HEK293 (cell line): ENCODE measurements around the gene DAND5.

ENCODE experiments used
- BCL11A ChIP-seq: fragments of 450-650 bp; formaldehyde crosslinking; IDR thresholded peaks from 2 replicates; pipeline ENCODE4 v1.5.1; 2016; ENCODE audit warnings: low read depth, missing biosample characterization, missing genetic modification characterization
- BCL11B ChIP-seq: fragments of 450-650 bp; formaldehyde crosslinking; IDR thresholded peaks from 2 replicates; pipeline ENCODE4 v1.5.1; 2016; ENCODE audit warnings: low read depth, missing biosample characterization, missing genetic modification characterization
- GFI1B ChIP-seq: fragments of 450-650 bp; formaldehyde crosslinking; IDR thresholded peaks from 2 replicates; pipeline ENCODE4 v1.5.1; 2016; ENCODE audit warnings: missing biosample characterization, missing genetic modification characterization
- HOXA7 ChIP-seq: sonication (generic); formaldehyde crosslinking; IDR thresholded peaks from 2 replicates; pipeline ENCODE4 v1.8.1; 2022; ENCODE audit warnings: missing genetic modification reagents, borderline replicate concordance
- KLF9 ChIP-seq: fragments of 450-650 bp; formaldehyde crosslinking; IDR thresholded peaks from 2 replicates; pipeline ENCODE4 v1.5.1; 2016; ENCODE audit warnings: missing biosample characterization, missing genetic modification characterization, low read depth
- PRDM1 ChIP-seq: fragments of 450-650 bp; formaldehyde crosslinking; IDR thresholded peaks from 2 replicates; pipeline ENCODE4; 2016; ENCODE audit warnings: missing biosample characterization, missing genetic modification characterization
- WT1 ChIP-seq: fragments of 450-650 bp; formaldehyde crosslinking; IDR thresholded peaks from 2 replicates; pipeline ENCODE4 v1.5.1; 2016; ENCODE audit warnings: missing biosample characterization, missing genetic modification characterization
- ZEB2 ChIP-seq: fragments of 450-650 bp; formaldehyde crosslinking; IDR thresholded peaks from 2 replicates; pipeline ENCODE4 v1.5.1; 2016; ENCODE audit warnings: missing biosample characterization, missing genetic modification characterization
- ZFHX2 ChIP-seq: fragments of 450-650 bp; formaldehyde crosslinking; conservative IDR thresholded peaks from 2 replicates; pipeline ENCODE4 v1.5.1; 2016; ENCODE audit warnings: missing biosample characterization, missing genetic modification characterization
- ZNF10 ChIP-seq: fragments of 450-650 bp; formaldehyde crosslinking; IDR thresholded peaks from 2 replicates; pipeline ENCODE4 v1.5.1; 2017; ENCODE audit warnings: missing biosample characterization, missing genetic modification characterization
- ZNF138 ChIP-seq: fragments of 450-650 bp; formaldehyde crosslinking; IDR thresholded peaks from 2 replicates; pipeline ENCODE4 v1.5.1; 2016; ENCODE audit warnings: missing biosample characterization, missing genetic modification characterization, borderline replicate concordance
- ZNF157 ChIP-seq: fragments of 450-650 bp; formaldehyde crosslinking; IDR thresholded peaks from 2 replicates; pipeline ENCODE4 v1.5.1; 2016; ENCODE audit warnings: missing biosample characterization, missing genetic modification characterization
- ZNF175 ChIP-seq: fragments of 450-650 bp; formaldehyde crosslinking; IDR thresholded peaks from 2 replicates; pipeline ENCODE4 v1.5.1; 2016; ENCODE audit warnings: missing biosample characterization, missing genetic modification characterization
- ZNF184 ChIP-seq: fragments of 450-650 bp; IDR thresholded peaks from 2 replicates; pipeline ENCODE4 v1.5.1; 2018; ENCODE audit warnings: missing biosample characterization, mild to moderate bottlenecking, missing genetic modification characterization
- ZNF350 ChIP-seq: fragments of 450-650 bp; formaldehyde crosslinking; IDR thresholded peaks from 2 replicates; pipeline ENCODE4 v1.5.0; 2017; ENCODE audit warnings: missing biosample characterization, mild to moderate bottlenecking, missing genetic modification characterization
- ZNF404 ChIP-seq: fragments of 450-650 bp; formaldehyde crosslinking; IDR thresholded peaks from 2 replicates; pipeline ENCODE4 v1.5.1; 2017; ENCODE audit warnings: missing biosample characterization, missing genetic modification characterization
- ZNF501 ChIP-seq: fragments of 450-650 bp; formaldehyde crosslinking; IDR thresholded peaks from 2 replicates; pipeline ENCODE4 v1.5.1; 2016; ENCODE audit warnings: missing biosample characterization, missing genetic modification characterization
- ZNF514 ChIP-seq: fragments of 450-650 bp; formaldehyde crosslinking; IDR thresholded peaks from 2 replicates; pipeline ENCODE4 v1.5.1; 2016; ENCODE audit warnings: missing biosample characterization, missing genetic modification characterization
- ZNF555 ChIP-seq: fragments of 450-650 bp; formaldehyde crosslinking; conservative IDR thresholded peaks from 2 replicates; pipeline ENCODE4 v1.5.1; 2017; ENCODE audit warnings: missing biosample characterization, mild to moderate bottlenecking, missing genetic modification characterization, inconsistent platforms
- ZNF580 ChIP-seq: fragments of 450-650 bp; formaldehyde crosslinking; IDR thresholded peaks from 2 replicates; pipeline ENCODE4 v1.5.1; 2016; ENCODE audit warnings: missing biosample characterization, missing genetic modification characterization
- ZNF596 ChIP-seq: fragments of 450-650 bp; IDR thresholded peaks from 2 replicates; pipeline ENCODE4 v1.5.0; 2018; ENCODE audit warnings: missing biosample characterization, mild to moderate bottlenecking, missing genetic modification characterization, moderate library complexity
- ZNF624 ChIP-seq: fragments of 450-650 bp; formaldehyde crosslinking; IDR thresholded peaks from 2 replicates; pipeline ENCODE4 v1.5.1; 2017; ENCODE audit warnings: missing biosample characterization, missing genetic modification characterization
- ZNF660 ChIP-seq: fragments of 450-650 bp; IDR thresholded peaks from 2 replicates; pipeline ENCODE4 v1.5.1; 2018; ENCODE audit warnings: missing biosample characterization, mild to moderate bottlenecking, missing genetic modification characterization
- ZNF664 ChIP-seq: fragments of 450-650 bp; formaldehyde crosslinking; IDR thresholded peaks from 2 replicates; pipeline ENCODE4 v1.5.1; 2016; ENCODE audit warnings: missing biosample characterization, missing genetic modification characterization
- ZNF785 ChIP-seq: fragments of 450-650 bp; formaldehyde crosslinking; IDR thresholded peaks from 2 replicates; pipeline ENCODE4 v1.5.1; 2016; ENCODE audit warnings: missing biosample characterization, missing genetic modification characterization
- ZNF791 ChIP-seq: fragments of 450-650 bp; formaldehyde crosslinking; IDR thresholded peaks from 2 replicates; pipeline ENCODE4 v1.5.1; 2016; ENCODE audit warnings: missing biosample characterization, missing genetic modification characterization
- ZNF837 ChIP-seq: fragments of 450-650 bp; formaldehyde crosslinking; IDR thresholded peaks from 2 replicates; pipeline ENCODE4 v1.5.1; 2016; ENCODE audit warnings: missing biosample characterization, missing genetic modification characterization
- TF ChIP-seq, protein P1 (sequence below): fragments of 450-650 bp; formaldehyde crosslinking; IDR thresholded peaks from 2 replicates; pipeline ENCODE4 v1.5.1; 2016; ENCODE audit warnings: missing biosample characterization, missing genetic modification characterization, low read depth
- TF ChIP-seq, protein P2 (sequence below): fragments of 450-650 bp; formaldehyde crosslinking; IDR thresholded peaks from 2 replicates; pipeline ENCODE4 v1.5.1; 2016; ENCODE audit warnings: missing biosample characterization, missing genetic modification characterization
- TF ChIP-seq, protein P3 (sequence below): fragments of 450-650 bp; formaldehyde crosslinking; IDR thresholded peaks from 2 replicates; pipeline ENCODE4 v1.5.1; 2017; ENCODE audit warnings: missing biosample characterization, missing genetic modification characterization
- TF ChIP-seq, protein P4 (sequence below): fragments of 450-650 bp; formaldehyde crosslinking; IDR thresholded peaks from 2 replicates; pipeline ENCODE4 v1.5.1; 2016; ENCODE audit warnings: missing biosample characterization, missing genetic modification characterization
- TF ChIP-seq, protein P5 (sequence below): fragments of 450-650 bp; formaldehyde crosslinking; IDR thresholded peaks from 2 replicates; pipeline ENCODE4 v1.5.1; 2016; ENCODE audit warnings: missing biosample characterization, missing genetic modification characterization

DAND5 gene

GRCh38 chr19:12992729-12993128 lies 23.4 kb downstream of the DAND5 start (continued):
- TF ChIP-seq ZNF580 (tag by site-specific recombination) (peak; percentile 70; the same call in 1 of the 2 replicates), ZNF555 (tag by site-specific recombination) (no peak; the same call in 1 of the 2 replicates), PRDM1 (no peak), ZNF791 (tag by site-specific recombination) (no peak), BCL11B (tag by site-specific recombination) (no peak), ZNF785 (tag by site-specific recombination) (no peak), ZNF184 (no peak), ZNF175 (tag by site-specific recombination) (no peak), ZNF350 (tag by site-specific recombination) (no peak), ZNF596 (tag by site-specific recombination) (no peak), ZNF624 (tag by site-specific recombination) (no peak), WT1 (no peak), ZNF404 (tag by site-specific recombination) (0 out of 2 replicates have a peak, but pooled peaks have one; percentile 64), ZNF664 (peak; percentile 78), GFI1B (0 out of 2 replicates have a peak, but pooled peaks have one; percentile 16), ZNF138 (tag by site-specific recombination) (no peak), ZEB2 (tag by site-specific recombination) (no peak), ZNF501 (tag by site-specific recombination) (0 out of 2 replicates have a peak, but pooled peaks have one; percentile 42), ZNF837 (tag by site-specific recombination) (no peak), ZNF660 (tag by site-specific recombination) (no peak), KLF9 (tag by site-specific recombination) (no peak), ZFHX2 (tag by site-specific recombination) (no peak), ZNF514 (tag by site-specific recombination) (no peak), HOXA7 (CRISPR knock-in tag) (no peak), ZNF157 (no peak), BCL11A (tag by site-specific recombination) (no peak), ZNF10 (no peak)
- TF ChIP-seq, protein P1, sequence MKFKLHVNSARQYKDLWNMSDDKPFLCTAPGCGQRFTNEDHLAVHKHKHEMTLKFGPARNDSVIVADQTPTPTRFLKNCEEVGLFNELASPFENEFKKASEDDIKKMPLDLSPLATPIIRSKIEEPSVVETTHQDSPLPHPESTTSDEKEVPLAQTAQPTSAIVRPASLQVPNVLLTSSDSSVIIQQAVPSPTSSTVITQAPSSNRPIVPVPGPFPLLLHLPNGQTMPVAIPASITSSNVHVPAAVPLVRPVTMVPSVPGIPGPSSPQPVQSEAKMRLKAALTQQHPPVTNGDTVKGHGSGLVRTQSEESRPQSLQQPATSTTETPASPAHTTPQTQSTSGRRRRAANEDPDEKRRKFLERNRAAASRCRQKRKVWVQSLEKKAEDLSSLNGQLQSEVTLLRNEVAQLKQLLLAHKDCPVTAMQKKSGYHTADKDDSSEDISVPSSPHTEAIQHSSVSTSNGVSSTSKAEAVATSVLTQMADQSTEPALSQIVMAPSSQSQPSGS = no peak
- TF ChIP-seq, protein P2, sequence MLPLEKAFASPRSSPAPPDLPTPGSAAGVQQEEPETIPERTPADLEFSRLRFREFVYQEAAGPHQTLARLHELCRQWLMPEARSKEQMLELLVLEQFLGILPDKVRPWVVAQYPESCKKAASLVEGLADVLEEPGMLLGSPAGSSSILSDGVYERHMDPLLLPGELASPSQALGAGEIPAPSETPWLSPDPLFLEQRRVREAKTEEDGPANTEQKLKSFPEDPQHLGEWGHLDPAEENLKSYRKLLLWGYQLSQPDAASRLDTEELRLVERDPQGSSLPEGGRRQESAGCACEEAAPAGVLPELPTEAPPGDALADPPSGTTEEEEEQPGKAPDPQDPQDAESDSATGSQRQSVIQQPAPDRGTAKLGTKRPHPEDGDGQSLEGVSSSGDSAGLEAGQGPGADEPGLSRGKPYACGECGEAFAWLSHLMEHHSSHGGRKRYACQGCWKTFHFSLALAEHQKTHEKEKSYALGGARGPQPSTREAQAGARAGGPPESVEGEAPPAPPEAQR (tag by site-specific recombination) = no peak
- TF ChIP-seq, protein P3, sequence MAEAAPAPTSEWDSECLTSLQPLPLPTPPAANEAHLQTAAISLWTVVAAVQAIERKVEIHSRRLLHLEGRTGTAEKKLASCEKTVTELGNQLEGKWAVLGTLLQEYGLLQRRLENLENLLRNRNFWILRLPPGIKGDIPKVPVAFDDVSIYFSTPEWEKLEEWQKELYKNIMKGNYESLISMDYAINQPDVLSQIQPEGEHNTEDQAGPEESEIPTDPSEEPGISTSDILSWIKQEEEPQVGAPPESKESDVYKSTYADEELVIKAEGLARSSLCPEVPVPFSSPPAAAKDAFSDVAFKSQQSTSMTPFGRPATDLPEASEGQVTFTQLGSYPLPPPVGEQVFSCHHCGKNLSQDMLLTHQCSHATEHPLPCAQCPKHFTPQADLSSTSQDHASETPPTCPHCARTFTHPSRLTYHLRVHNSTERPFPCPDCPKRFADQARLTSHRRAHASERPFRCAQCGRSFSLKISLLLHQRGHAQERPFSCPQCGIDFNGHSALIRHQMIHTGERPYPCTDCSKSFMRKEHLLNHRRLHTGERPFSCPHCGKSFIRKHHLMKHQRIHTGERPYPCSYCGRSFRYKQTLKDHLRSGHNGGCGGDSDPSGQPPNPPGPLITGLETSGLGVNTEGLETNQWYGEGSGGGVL (tag by site-specific recombination) = no peak
- TF ChIP-seq, protein P4, sequence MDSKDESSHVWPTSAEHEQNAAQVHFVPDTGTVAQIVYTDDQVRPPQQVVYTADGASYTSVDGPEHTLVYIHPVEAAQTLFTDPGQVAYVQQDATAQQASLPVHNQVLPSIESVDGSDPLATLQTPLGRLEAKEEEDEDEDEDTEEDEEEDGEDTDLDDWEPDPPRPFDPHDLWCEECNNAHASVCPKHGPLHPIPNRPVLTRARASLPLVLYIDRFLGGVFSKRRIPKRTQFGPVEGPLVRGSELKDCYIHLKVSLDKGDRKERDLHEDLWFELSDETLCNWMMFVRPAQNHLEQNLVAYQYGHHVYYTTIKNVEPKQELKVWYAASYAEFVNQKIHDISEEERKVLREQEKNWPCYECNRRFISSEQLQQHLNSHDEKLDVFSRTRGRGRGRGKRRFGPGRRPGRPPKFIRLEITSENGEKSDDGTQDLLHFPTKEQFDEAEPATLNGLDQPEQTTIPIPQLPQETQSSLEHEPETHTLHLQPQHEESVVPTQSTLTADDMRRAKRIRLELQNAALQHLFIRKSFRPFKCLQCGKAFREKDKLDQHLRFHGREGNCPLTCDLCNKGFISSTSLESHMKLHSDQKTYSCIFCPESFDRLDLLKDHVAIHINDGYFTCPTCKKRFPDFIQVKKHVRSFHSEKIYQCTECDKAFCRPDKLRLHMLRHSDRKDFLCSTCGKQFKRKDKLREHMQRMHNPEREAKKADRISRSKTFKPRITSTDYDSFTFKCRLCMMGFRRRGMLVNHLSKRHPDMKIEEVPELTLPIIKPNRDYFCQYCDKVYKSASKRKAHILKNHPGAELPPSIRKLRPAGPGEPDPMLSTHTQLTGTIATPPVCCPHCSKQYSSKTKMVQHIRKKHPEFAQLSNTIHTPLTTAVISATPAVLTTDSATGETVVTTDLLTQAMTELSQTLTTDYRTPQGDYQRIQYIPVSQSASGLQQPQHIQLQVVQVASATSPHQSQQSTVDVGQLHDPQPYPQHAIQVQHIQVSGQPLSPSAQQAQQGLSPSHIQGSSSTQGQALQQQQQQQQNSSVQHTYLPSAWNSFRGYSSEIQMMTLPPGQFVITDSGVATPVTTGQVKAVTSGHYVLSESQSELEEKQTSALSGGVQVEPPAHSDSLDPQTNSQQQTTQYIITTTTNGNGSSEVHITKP (tag by site-specific recombination) = no peak
- TF ChIP-seq, protein P5, sequence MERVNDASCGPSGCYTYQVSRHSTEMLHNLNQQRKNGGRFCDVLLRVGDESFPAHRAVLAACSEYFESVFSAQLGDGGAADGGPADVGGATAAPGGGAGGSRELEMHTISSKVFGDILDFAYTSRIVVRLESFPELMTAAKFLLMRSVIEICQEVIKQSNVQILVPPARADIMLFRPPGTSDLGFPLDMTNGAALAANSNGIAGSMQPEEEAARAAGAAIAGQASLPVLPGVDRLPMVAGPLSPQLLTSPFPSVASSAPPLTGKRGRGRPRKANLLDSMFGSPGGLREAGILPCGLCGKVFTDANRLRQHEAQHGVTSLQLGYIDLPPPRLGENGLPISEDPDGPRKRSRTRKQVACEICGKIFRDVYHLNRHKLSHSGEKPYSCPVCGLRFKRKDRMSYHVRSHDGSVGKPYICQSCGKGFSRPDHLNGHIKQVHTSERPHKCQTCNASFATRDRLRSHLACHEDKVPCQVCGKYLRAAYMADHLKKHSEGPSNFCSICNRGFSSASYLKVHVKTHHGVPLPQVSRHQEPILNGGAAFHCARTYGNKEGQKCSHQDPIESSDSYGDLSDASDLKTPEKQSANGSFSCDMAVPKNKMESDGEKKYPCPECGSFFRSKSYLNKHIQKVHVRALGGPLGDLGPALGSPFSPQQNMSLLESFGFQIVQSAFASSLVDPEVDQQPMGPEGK (tag by site-specific recombination) = no peak
